Pancreas (tissue), 10 donors: ENCODE results near the gene CDH13. TPM values are rescaled to one million over a fixed set of nuclear protein-coding genes. Genes with fewer than 3 reads are reported as not detected.

Experiments used
- ATAC-seq, 4 donors: fragments of 200-7000 bp; cut with Tn5 transposase; one replicate each; pipeline versions ENCODE4 v1.8.0 to v1.9.1; 2020; ENCODE audit warnings: mild to moderate bottlenecking in 4 of 4, moderate library complexity in 4 of 4
- DNase-seq, 6 donors: peaks; one replicate each; pipeline ENCODE4 v3.0.0-alpha.2; 2020
- FAIRE-seq: peaks from 2 replicates; lab custom pipeline; 2012; peaks lifted over from hg19 to GRCh38; lab: Jason Lieb, UNC
- H3K27ac ChIP-seq, 4 donors: fragments of 200-600 bp; sonication (generic); 1 replicate in 3 of 4; 2 replicates in 1 of 4; pipeline versions ENCODE4 v1.5.0 to v1.8.0; 2020
- H3K27me3 ChIP-seq, 4 donors: fragments of 200-600 bp; one replicate each; pipeline ENCODE4 v1.8.0; 2021
- H3K36me3 ChIP-seq, 3 donors: fragments of 200-600 bp; sonication (generic) in 1 of 3; one replicate each; pipeline versions ENCODE4 v1.5.0 to v1.8.0; 2020 to 2021
- H3K4me1 ChIP-seq, 3 donors: fragments of 200-600 bp; one replicate each; pipeline ENCODE4 v1.8.0; 2021
- H3K4me3 ChIP-seq, 4 donors: fragments of 200-600 bp; sonication (generic) in 2 of 4; one replicate each; pipeline versions ENCODE4 v1.5.0 to v1.8.0; 2020 to 2021
- H3K9me3 ChIP-seq, 4 donors: fragments of 200-600 bp; one replicate each; pipeline ENCODE4 v1.8.0; 2021
- WGBS, 2 donors: extraction: QIAGEN DNeasy Blood & Tissue Kit; methylation state at CpG; one replicate each; pipeline ENCODE4 v1.1.7; 2013; 5-methylcytosine and 5-hydroxymethylcytosine counted together
- intact Hi-C, 3 donors: fragments of 100-400 bp; cut with DNase I; formaldehyde crosslinking; loops; one replicate each; pipeline versions ENCODE4 v1.11.1 to v1.14.2; 2022
- polyA plus RNA-seq, 2 donors: library from polyadenylated mRNA; stranded (reverse); fragments of 200-250 nt; gene quantifications; one replicate each; pipeline ENCODE4 v1.2.3, GENCODE V29; 2013
- total RNA-seq, 6 donors: library from RNA; stranded (reverse); fragmentation: NEBNext Ultra II Directional in 4 of 6; extraction: Animal tissue kit (Norgen Biotek cat#: 25700) in 4 of 6; gene quantifications; one replicate each; pipeline versions ENCODE4 v1.2.1 to v1.2.4, GENCODE V29; 2021 to 2023
- TF ChIP-seq, protein P1 (sequence below), 4 donors: fragments of 200-600 bp; sonication (generic) in 3 of 4; IDR thresholded peaks; one replicate each; pipeline versions ENCODE4 v1.5.0 to v1.8.0; 2021; ENCODE audit warnings: antibody characterized with exemption in 4 of 4
- donor health status: healthy with polysubstance abuse.
- donor health status: DM: no; HTN: no; CAD: no; lungs with moderate emphysema.
- donor health status: DM: no; HTN: no; CAD: no.
- donor health status: control.
- donor health status: control.
- donor health status: Bipolar disorder and iron deficiency.
- donor health status: DM: yes; HTN: yes; CAD: no.
- donor health status: DM: no; HTN: no; CAD: no.
- donor health status: DM: no; HTN: no; CAD: no.
- donor health status: DM: yes; HTN: yes; CAD: no.

CDH13 gene
- total and polyA plus RNA-seq, 8 donors, result 0.12 to 1.0 (median 0.37) TPM

DNA sequence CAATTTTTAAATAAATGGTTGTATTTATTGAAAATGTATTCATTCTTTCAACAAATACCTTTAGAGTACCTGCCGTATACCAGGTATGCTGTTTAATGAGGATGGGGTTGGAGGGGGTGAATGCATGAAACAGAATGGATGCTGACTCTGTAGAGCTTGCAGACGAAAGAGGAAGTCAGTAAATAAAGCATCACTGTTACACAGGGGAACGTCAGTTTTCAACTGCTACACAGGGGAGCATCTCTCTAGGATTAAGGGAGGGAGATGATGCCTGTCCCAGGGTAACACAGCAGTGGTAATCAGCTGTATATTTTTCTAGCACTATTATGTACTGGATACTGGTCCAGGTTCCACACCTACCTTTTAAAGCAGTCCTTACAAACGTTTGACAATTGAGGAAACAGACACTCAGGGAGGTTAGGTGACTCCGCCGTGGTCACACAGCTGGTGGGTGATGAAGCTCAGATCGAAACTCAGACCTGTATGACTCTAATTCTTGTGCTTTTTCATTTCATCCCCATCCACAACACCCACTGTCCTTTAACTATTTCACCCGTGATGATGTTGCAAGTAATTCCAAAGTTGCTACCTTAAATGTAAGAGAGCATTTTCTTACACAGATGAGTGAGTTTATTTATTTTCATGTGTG is 728.9 kb downstream of the CDH13 start:
- FAIRE-seq, result no peak
- no peaks in the 10 kb centered on the region for H3K4me1 ChIP-seq
- intact Hi-C loops, result no loop called here
- H3K27ac ChIP-seq, result no peak overlapping the region
- H3K9me3 ChIP-seq, result no peaks in the 10 kb centered on the region
- ATAC-seq, result no peak
- H3K4me3 ChIP-seq, result no peak overlapping the region
- no peak for DNase-seq
- no peaks in the 10 kb centered on the region for H3K36me3 ChIP-seq
- 43 to 48% methylated on average over 8 of the region's 8 CpGs for WGBS, 2 donors
- H3K27me3 ChIP-seq, result no peaks in the 10 kb centered on the region
- TF ChIP-seq, protein P1, sequence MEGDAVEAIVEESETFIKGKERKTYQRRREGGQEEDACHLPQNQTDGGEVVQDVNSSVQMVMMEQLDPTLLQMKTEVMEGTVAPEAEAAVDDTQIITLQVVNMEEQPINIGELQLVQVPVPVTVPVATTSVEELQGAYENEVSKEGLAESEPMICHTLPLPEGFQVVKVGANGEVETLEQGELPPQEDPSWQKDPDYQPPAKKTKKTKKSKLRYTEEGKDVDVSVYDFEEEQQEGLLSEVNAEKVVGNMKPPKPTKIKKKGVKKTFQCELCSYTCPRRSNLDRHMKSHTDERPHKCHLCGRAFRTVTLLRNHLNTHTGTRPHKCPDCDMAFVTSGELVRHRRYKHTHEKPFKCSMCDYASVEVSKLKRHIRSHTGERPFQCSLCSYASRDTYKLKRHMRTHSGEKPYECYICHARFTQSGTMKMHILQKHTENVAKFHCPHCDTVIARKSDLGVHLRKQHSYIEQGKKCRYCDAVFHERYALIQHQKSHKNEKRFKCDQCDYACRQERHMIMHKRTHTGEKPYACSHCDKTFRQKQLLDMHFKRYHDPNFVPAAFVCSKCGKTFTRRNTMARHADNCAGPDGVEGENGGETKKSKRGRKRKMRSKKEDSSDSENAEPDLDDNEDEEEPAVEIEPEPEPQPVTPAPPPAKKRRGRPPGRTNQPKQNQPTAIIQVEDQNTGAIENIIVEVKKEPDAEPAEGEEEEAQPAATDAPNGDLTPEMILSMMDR (IDR thresholded peaks at IDR 0.05), result no peak

DNA sequence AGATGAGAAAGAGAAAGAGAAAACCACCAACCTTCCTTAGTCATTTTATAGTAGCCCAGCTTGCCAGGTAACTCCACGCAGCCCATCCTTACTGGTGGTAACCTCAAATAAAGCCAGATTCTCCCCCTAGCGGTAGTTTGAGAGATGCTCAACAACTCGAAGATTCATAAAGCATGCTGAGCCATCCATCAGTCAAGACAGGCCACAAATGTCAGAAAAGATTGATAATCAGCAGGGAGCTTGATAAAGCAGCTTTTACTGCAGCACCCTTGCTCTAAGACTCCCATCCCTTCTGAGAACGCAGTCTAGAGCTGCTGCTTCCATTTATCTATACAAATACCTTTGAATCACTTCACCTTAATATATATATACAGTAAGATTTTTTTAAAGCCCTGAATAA is 729.5 kb downstream of the CDH13 start:
- H3K27me3 ChIP-seq, result no peaks in the 10 kb centered on the region
- WGBS, 2 donors, result 0 to 3% methylated on average over 4 of the region's 4 CpGs
- no peak overlapping the region for H3K27ac ChIP-seq
- TF ChIP-seq, protein P1 (IDR thresholded peaks at IDR 0.05), result peak; percentile 28 to 45 (median 36)
- H3K4me3 ChIP-seq, result no peak overlapping the region
- no peaks in the 10 kb centered on the region for H3K36me3 ChIP-seq
- peak in 2 of 6 donors; percentile 8 to 13 for DNase-seq
- H3K4me1 ChIP-seq, result no peaks in the 10 kb centered on the region
- intact Hi-C loops, result no loop called here
- ATAC-seq, result peak in 3 of 4 donors; percentile 55 to 62 (median 62)
- FAIRE-seq, result no peak
- H3K9me3 ChIP-seq, result no peaks in the 10 kb centered on the region

DNA sequence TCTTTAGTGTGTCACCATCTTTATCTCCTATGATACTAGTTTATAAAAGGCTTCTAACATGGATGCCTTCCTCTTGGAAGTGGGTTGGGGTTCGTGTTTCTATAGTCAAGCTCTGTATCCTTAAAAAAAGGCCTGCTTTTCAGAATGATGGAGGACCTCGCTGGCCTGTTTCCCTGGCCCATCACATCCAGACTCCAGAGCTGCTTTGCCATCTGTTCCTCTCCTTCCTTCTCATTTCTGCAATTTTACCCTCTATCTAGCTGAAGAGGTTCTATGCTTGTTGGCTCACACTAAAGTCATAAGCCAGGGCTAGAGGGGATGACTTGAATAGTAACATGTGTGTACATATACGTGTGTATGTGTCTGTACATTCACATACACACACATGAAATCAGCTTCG is 730.2 kb downstream of the CDH13 start:
- intact Hi-C loops, result no loop called here
- ATAC-seq (no peak), DNase-seq (no peak), FAIRE-seq (no peak)
- H3K4me1 ChIP-seq, result no peaks in the 10 kb centered on the region
- WGBS, 2 donors, result 58 to 70% methylated on average over 4 of the region's 4 CpGs
- TF ChIP-seq, protein P1 (IDR thresholded peaks at IDR 0.05), result no peak
- H3K27ac ChIP-seq, result no peak overlapping the region
- H3K4me3 ChIP-seq, result no peak overlapping the region
- H3K9me3 ChIP-seq, result no peaks in the 10 kb centered on the region
- no peaks in the 10 kb centered on the region for H3K36me3 ChIP-seq
- no peaks in the 10 kb centered on the region for H3K27me3 ChIP-seq

DNA sequence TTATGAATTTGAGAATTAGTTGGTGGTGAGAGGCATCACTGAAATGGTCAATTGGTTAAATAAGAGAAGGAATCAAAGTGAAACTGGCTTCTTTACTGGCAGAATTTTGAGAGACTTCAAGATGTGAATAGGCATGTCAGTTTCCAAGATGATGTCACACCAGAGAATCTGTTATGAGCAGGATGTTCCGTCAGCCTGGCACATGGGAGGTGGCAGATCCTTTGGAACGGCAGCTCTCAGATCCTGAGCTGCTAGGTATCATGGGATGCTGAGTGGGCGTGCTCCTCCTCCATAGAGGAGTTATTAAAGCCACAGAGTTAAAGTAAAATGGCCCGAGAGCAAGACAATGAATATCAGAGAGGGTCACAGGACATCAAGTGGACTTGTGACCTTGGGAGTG is 736.8 kb downstream of the CDH13 start:
- no peak overlapping the region for H3K27ac ChIP-seq
- intact Hi-C loops, result no loop called here
- DNase-seq (no peak), ATAC-seq (no peak), FAIRE-seq (no peak)
- H3K4me3 ChIP-seq, result no peak overlapping the region
- no peaks in the 10 kb centered on the region for H3K9me3 ChIP-seq
- H3K4me1 ChIP-seq, result no peaks in the 10 kb centered on the region
- WGBS, 2 donors, result 44 to 55% methylated on average over 4 of the region's 4 CpGs
- TF ChIP-seq, protein P1 (IDR thresholded peaks at IDR 0.05), result no peak
- H3K36me3 ChIP-seq, result no peaks in the 10 kb centered on the region
- no peaks in the 10 kb centered on the region for H3K27me3 ChIP-seq

DNA sequence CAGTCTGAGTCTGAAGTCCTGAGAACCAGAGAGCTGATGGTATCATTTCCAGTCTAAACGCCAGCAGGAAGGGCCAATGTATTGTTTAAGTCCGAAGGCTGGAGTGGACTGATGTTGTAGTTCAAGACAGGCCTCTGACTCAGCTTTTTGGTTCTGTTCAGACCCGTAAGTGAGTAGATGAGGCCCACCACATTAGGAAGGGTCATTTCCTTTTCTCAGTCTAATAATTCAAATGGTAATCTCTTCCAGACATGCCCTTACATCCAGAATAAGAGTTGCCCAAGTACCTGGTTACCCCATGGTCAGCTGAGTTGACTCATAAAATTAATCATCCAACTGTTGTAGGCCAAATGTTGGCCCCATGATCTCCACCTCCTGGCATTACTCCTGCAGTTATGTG is 738.4 kb downstream of the CDH13 start:
- Histone ChIP-seq H3K27ac (no peak overlapping the region), H3K27me3 (no peaks in the 10 kb centered on the region), H3K4me1 (no peaks in the 10 kb centered on the region), H3K4me3 (no peak overlapping the region), H3K9me3 (no peaks in the 10 kb centered on the region), H3K36me3 (no peaks in the 10 kb centered on the region)
- WGBS, 2 donors, result 34 to 45% methylated on average over 3 of the region's 3 CpGs
- intact Hi-C loops, result no loop called here
- FAIRE-seq (no peak), ATAC-seq (no peak), DNase-seq (no peak)
- TF ChIP-seq, protein P1 (IDR thresholded peaks at IDR 0.05), result no peak
